ENCODE data around the gene PDXK.
"Not testable (repeated sequence)": the region's sequence is repeated elsewhere in the genome, so short reads cannot be mapped to it uniquely, and the experiment has no call there.

PDXK gene

GRCh38 chr21:43697758-43698643, 20.9 kb upstream of the PDXK start:
- DNase-seq = no peak

DNA sequence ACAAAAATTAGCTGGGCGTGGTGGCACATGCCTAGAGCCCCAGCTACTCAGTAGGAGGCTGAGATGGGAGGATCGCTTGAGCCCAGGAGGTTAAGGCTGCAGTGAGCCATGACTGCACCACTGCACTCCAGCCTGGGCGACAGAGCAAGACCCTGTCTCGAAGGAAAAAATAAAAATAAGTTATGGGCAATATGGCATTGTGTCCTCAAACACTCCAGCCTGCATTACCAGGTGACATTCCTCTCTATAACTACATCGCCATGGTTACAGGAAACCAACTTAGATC, 19.5 kb upstream of the PDXK start:
- DNase-seq = not testable (repeated sequence)

DNA sequence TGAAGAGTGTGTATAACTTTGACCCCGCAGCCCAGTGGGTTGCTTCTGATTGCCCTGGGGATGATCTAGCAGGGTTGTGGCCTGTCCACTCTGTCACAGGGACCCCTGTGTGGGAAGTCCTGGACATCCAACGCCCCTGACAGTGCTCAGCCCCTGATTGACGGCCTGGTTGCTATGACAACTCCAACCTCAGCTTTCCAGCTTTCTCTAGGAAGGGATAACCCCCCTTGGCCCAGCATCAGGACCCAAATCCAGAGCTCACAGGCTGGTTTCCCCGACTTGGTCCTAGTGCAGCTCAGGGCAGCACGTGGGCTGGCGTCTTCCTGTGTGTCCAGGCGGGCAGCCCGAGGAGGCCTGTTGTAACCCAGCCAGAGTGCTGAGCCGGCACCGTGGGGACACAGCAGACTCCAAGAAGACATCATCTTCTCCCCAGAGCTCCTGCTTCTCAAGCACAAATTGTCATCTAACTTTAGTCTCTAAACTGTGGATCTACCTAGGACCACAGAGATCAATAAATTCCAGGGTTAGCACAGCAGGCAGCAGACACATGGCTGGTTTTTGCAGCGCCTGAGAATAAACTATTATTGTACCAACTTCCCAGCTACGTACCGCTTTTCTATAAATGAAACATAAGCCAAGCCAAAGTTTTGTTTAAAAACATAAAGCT, 18.9 kb upstream of the PDXK start:
- no peak for DNase-seq

- DNase-seq = no peak
Measured at GRCh38 chr21:43701936-43702784, 16.8 kb upstream of the PDXK start.

DNA sequence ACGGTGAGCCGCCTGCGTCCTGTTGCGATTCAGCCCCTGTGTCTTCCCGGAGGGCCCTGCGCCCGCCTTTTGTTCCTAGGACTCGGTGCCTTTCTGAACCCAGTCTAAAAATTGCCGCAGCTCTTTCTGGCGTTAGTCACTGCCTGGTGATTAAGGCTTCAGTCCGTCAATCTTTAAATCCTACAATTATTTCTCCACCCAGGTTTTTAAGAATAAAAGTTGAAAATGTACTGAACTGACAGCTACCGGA, 16.2 kb upstream of the PDXK start:
- DNase-seq = no peak

DNA sequence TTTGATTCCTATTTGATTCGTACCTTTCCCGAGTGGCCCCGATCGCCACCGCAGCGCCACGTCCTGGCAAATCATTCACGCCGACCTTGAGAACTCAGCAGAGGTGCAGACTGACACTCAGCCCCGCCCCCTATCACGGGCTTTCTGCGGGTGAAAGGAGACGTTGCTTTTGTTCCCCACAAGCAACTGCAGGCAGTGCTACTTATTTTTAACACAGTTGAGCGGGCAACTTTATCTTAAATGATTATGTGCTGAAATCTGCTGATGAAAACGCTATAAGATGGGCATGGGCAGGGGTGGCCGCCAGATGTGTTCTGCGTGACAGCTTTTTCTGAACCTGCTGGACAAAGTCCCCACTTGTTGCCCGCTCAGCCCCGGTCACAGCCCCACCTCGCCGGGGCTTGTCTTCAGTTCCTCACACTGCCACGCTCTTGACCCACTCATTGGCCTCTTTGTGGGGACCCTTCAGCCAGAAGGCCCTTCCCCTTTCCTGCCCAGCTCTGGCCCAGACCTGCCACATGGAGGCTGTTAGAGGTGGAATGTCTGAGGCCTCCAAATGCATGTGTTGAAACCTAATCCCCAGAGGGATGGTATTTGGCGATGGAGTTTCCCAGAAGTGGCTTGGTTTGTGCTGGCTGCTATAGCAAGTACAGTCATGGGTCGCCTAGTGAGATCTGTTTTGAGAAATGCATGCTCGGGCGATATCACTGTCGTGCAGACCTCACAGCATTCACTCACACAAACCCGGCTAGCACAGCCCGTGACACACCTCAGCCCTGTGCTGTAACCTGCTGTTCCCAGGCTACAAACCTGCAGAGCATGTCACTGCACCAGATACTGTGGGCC, 15.7 kb upstream of the PDXK start:
- no peak for DNase-seq

GRCh38 chr21:43707462-43707861, 11.5 kb upstream of the PDXK start:
- DNase-seq = no peak

GRCh38 chr21:43708745-43709381, 10.1 kb upstream of the PDXK start:
- no peak for DNase-seq

DNA sequence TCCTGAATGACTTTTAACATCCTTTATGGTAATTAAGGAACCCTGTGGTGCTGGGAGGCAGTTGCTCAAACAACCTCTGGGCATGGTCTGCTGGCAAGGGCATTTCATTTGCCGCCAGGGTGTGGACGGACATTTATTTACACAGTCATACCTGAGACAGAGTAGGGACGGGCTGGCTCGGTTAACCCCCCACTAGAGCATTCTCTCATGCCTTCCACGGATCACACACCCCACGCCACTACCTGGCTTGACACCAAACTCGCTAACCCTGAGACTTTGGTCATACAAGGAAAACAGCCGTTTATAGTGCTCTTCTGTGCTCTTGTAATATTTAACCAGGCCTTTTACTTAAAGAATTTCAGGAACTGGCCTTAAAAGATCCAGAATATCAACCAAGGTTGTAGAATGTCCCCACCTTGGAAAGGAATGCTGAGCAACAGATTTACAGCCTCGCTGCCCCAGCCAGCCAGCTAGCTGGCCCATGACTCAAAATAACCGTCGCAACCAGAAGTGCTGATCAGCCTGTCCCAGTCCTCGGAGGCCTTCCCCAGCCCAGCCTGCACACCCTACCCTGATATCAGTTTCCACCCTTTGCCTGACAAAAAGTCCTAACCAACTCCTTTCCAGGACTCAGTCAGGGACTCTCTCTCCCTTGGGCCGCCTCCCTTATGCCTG, 6.5 kb upstream of the PDXK start:
- DNase-seq = no peak

- DNase-seq = not testable (repeated sequence)
Measured at GRCh38 chr21:43713123-43713522, 5.8 kb upstream of the PDXK start.

DNA sequence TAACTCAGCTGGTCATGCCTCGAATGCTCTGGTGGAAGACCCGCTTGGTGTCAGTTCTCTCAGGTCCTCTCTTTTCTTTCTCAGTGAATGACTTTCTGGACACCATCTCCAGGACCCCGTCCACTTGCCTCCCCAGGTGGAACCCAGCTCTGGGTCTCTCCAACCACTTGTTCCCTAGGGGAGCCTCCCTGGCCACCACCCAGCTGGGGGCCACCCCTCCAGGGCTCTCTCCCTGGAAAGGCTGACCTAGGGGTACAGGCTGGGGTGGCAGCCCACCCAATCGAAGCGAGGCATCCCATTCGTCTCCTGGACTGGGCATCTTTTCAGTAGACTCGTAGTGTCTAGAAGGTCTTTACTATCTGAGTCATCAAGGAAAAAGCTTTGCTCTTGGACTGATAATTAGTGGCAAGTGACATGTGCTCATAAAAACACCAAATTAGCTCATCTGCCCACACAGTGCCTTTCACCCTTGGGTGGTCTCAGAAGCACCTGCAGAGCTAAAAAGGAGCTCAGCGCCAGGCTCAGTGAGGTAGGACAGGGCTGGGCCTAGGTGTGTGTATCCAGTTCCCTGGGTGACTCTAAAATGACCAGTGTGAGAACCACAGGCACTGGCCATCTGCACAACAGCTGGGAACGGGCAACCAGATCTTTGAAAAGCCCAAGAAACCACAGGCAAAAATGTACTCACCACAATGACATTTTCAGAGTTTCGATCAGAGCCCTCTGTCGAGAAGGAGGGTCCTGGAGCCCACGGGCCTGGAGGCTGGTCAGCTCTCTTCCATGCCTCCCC, 2.4 kb upstream of the PDXK start:
- DNase-seq = no peak

DNA sequence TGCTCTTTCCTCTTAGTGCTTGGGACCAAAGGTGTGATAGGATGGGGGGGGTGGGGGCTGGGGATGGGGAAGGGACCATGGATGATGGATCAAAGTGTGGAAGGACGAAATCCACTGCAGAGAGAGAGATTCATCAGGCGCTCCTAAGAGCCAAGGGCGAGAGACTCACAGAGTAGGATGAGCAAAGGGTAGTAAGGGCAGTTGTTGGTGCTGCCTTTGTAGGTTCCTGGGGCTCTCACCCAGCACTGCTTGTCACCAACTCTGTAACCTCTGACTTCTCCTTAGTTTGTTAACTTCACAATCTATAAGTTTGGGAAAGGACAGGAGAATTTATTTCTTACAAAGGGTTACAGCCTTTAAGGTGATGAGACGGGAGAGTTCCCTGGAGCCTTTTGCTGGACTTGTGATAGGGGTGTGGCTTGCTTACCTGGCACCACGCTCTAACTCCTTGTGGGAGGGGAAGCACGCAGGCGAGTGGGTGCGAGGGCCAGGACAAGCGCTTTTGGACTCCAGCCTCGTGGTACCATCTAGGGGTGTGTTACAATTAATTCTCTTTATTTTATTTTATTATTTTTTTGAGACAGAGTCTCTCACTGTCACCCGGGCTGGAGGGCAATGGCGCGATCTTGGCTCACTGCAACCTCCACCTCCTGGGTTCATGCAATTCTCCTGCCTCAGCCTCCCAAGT, 1.6 kb upstream of the PDXK start:
- no peak for DNase-seq

GRCh38 chr21:43717967-43718871, 710 bp upstream of the PDXK start:
- no peak for DNase-seq

- DNase-seq = no peak
Measured at GRCh38 chr21:43719748-43720538, 1.0 kb downstream of the PDXK start.

DNA sequence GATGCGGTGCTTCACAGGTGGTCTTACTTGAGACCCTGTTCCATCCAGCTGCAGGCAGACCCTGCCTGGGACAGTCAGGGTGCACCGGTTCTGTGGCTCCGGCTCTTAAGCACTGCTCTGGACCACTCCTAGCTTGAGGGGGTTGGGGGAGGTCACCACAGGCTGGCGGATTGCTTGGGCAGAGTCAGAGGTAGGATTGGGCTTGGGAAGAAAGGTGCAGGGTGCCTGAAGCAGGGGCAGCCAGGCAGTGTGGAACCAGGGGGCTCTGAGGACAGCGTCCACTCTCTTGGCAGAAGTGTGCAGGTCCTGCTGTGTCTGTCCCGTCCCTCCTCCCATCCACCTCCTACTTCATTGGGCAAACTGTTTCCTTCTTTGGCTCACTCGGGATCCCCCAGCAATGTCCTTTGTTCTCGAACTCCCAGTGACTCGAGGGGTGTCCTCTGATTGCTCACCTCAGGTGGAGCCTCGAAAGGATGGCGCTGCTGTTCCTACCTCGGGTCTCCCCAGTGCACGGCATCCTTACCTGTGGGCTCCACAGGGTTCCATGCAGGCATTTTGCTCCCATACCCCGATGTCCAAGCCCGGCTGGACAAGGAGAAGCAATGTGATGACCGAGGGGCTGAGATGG, 1.7 kb downstream of the PDXK start:
- no peak for DNase-seq

DNA sequence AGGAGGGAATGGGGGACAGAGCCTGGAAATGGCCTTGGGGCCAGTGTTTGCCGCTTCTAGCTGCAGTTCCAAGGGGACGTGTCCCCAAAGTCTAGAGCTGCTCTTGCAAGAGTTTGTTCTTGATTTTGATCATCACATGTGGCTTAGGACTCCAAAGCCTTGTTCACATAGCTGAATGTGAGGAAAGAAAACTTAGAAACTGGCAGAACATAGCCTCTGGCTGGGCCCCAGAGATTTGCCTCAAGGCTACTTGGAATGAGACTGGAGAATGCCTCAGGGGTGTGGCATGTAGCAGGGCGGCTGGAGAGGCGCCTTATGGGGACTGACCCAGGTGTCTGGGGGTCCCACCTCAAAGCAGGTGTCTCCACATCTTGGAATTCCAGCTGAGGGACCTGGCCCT, 2.3 kb downstream of the PDXK start:
- no peak for DNase-seq

DNA sequence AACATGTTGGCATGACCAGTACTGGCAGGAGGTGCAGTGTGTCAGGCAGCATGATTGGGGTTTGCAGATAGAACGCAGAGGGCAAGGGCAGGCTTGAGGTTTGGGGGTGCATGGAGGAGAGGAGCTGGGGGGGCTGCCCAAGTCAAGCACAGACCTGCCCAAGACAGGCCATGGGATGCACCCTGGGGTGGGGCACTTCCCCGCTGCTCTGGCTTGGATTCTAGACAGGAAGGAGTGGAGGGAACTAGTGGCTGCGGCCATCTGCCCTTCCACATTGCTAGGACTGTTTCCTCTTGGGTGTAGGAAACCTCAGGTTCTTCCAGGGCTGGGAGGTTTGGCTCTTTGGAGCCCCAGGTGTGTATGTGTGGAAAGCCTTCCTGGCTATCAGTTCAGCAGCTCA, 3.0 kb downstream of the PDXK start:
- no peak for DNase-seq

- DNase-seq = no peak
Measured at GRCh38 chr21:43723648-43724047, 4.7 kb downstream of the PDXK start.
